Effector memory CD4-positive, alpha-beta T cell (primary cell): ENCODE data around the gene STK11IP.

ENCODE experiments used
- DNase-seq, 3 donors: peaks; one replicate each; pipeline ENCODE4 v3.0.0-alpha.2; 2020
- H3K27ac ChIP-seq: 2 replicates; pipeline ENCODE4 v1.7.0; 2013; ENCODE audit warnings: mild to moderate bottlenecking, low read length, moderate library complexity; ENCODE audit not compliant: insufficient read depth, poor library complexity, severe bottlenecking
- H3K27me3 ChIP-seq: replicated peaks from 2 replicates; pipeline ENCODE4 v1.7.0; 2013; ENCODE audit warnings: mild to moderate bottlenecking, low read length; ENCODE audit not compliant: insufficient read depth, control insufficient read depth, poor library complexity, severe bottlenecking
- H3K36me3 ChIP-seq: 2 replicates; pipeline ENCODE4 v1.7.0; 2013; ENCODE audit warnings: mild to moderate bottlenecking, low read length, moderate library complexity; ENCODE audit not compliant: control insufficient read depth, insufficient read depth
- H3K4me1 ChIP-seq: 2 replicates; pipeline ENCODE4 v1.7.0; 2013; ENCODE audit warnings: low read length, mild to moderate bottlenecking; ENCODE audit not compliant: control insufficient read depth, insufficient read depth, poor library complexity, severe bottlenecking
- H3K4me3 ChIP-seq: 2 replicates; pipeline ENCODE4 v1.7.0; 2013; ENCODE audit warnings: low read length, low read depth, mild to moderate bottlenecking; ENCODE audit not compliant: insufficient read depth, poor library complexity, severe bottlenecking
- H3K9me3 ChIP-seq: 2 replicates; pipeline ENCODE4 v1.7.0; 2013; ENCODE audit warnings: mild to moderate bottlenecking, low read length, moderate library complexity; ENCODE audit not compliant: control insufficient read depth

STK11IP gene

DNA sequence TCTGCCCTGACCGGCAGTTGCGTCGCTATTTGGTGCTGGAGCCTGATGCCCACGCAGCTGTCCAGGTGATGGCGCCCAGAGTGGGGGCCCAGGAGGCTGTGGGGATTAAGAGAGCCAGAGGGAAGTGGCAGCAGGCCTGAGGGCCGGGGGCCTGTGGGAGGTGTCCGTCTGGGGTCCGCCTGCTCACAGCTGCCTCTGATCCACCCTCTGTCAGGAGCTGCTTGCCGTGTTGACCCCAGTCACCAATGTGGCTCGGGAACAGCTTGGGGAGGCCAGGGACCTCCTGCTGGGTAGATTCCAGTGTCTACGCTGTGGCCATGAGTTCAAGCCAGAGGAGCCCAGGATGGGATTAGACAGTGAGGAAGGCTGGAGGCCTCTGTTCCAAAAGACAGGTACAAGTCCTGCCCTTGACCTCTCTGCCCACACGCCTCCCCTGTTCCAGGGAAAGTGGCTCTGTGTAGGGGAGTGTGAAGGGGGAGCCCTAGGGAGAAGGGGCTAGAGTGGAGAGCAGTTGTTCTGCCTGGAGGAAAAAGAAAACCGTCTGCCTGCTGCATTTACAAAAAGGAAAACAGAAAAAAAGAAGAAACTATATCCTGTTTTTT, 11.6 kb downstream of the STK11IP start:
- Histone ChIP-seq H3K9me3 (no peaks in the 10 kb centered on the region), H3K27ac (no peak overlapping the region), H3K36me3 (peaks cover 39% of the 10 kb centered on the region), H3K4me1 (no peaks in the 10 kb centered on the region), H3K4me3 (no peak overlapping the region), H3K27me3 (no peaks in the 10 kb centered on the region)
- DNase-seq: no peak

DNA sequence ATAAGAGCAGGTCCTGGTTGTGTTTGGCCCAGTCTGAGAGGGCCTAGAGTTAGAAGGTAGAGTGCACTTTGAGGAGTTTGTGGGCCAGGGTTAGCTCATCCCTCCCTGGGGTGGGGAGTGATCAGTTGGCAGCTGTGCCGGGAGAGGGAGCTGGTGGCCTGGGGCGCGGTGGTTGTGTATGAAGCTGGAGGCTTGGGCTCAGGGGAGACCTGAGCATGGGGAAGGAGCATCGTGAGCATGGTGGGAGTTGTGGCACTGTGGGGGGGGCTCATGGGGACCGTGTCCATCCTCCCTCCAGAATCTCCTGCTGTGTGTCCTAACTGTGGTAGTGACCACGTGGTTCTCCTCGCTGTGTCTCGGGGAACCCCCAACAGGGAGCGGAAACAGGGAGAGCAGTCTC, 13.6 kb downstream of the STK11IP start:
- Histone ChIP-seq H3K4me3 (no peak overlapping the region), H3K4me1 (no peaks in the 10 kb centered on the region), H3K27ac (no peak overlapping the region), H3K27me3 (no peaks in the 10 kb centered on the region), H3K9me3 (no peaks in the 10 kb centered on the region), H3K36me3 (peaks cover 36% of the 10 kb centered on the region)
- no peak for DNase-seq

DNA sequence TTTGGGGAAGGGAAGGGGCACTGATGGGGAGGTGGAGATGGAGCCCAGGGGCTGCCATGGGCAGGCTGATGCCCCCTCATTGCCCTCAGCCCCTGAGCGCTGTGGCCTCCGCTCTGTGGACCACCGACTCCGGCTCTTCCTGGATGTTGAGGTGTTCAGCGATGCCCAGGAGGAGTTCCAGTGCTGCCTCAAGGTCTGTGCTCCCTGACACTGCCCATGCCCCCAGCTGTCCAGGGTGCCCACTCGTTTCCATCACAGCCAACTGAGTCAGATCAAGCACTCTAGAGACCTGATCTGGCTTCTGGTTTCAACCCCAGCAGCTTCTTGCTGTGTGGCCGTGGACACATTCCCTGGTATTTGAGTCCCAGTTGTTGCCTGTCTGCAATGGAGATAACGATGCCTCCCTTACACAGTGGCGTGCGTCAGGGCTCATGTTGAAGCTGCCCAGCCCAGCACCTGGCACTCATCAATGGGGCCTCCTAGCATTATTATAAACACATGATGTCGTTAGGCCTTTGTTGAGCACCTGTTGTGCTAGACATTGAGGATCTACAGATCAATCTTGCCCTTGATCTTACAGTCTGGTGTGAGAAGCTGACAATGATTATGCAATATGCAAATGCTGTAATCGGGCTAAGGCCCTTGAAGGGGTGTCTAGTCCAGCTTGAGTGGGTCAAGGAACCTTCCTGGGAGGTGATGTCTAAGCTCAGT, 14.4 kb downstream of the STK11IP start:
- Histone ChIP-seq H3K36me3 (peaks cover 29% of the 10 kb centered on the region), H3K4me1 (no peaks in the 10 kb centered on the region), H3K4me3 (no peak overlapping the region), H3K27me3 (no peaks in the 10 kb centered on the region), H3K9me3 (no peaks in the 10 kb centered on the region), H3K27ac (no peak overlapping the region)
- DNase-seq: no peak

DNA sequence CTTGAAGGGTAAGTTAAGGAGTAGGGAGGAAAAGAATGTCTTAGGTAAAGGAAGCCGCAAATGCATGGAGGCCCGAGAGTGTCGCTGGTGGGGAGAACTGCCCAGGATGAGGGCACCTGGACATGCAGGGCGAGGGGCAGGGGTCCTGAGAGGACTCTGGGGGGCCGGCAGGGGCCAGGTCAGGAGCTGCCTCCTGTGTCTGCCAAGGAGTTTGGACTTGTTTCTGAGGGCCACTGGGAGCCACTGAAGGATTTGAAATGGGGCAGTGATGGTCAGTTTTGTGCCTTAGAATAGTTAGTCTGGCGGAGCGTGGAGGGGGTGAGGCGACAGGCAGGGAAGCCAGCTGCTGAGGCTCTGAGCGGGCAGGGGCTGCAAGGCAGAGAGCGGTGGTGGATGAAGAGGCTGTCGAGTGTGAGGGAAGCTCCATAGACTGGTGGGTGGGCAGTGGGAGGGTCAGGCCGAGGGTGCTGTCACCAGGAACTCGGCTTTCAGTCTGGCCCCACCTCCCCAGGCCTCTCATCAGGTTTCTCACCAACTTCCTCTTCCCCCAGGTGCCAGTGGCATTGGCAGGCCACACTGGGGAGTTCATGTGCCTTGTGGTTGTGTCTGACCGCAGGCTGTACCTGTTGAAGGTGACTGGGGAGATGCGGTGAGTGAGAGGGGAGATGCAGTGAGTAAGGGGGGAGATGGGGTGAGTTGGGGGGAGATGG, 15.1 kb downstream of the STK11IP start:
- H3K27ac ChIP-seq: no peak overlapping the region
- H3K9me3 ChIP-seq: no peaks in the 10 kb centered on the region
- no peaks in the 10 kb centered on the region for H3K27me3 ChIP-seq
- H3K4me1 ChIP-seq: no peaks in the 10 kb centered on the region
- H3K36me3 ChIP-seq: peaks cover 26% of the 10 kb centered on the region
- DNase-seq: peak in 1 of 3 donors; percentile 2
- no peak overlapping the region for H3K4me3 ChIP-seq

DNA sequence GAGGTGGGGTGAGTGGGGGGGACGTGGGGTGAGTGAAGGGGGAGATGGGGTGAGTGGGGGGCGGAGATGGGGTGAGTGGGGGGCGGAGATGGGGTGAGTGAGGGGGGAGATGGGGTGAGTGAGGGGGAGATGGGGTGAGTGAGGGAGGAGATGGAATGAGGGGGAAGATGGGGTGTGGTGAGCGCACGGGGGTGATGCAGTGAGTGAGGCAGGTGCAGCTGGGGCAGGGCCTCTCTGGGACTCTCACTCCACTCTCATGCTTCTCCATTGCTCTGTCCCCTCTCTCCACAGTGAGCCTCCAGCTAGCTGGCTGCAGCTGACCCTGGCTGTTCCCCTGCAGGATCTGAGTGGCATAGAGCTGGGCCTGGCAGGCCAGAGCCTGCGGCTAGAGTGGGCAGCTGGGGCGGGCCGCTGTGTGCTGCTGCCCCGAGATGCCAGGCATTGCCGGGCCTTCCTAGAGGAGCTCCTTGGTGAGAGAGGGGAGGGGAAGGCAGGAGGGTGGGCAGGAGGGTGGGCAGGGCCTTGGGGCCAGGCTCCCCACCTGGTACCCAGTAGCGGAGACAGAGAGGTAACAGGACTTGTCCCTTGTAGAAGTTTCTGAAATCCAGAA, 15.9 kb downstream of the STK11IP start:
- Histone ChIP-seq H3K9me3 (no peaks in the 10 kb centered on the region), H3K4me1 (no peaks in the 10 kb centered on the region), H3K4me3 (no peak overlapping the region), H3K27me3 (no peaks in the 10 kb centered on the region), H3K27ac (no peak overlapping the region), H3K36me3 (peaks cover 18% of the 10 kb centered on the region)
- no peak for DNase-seq

DNA sequence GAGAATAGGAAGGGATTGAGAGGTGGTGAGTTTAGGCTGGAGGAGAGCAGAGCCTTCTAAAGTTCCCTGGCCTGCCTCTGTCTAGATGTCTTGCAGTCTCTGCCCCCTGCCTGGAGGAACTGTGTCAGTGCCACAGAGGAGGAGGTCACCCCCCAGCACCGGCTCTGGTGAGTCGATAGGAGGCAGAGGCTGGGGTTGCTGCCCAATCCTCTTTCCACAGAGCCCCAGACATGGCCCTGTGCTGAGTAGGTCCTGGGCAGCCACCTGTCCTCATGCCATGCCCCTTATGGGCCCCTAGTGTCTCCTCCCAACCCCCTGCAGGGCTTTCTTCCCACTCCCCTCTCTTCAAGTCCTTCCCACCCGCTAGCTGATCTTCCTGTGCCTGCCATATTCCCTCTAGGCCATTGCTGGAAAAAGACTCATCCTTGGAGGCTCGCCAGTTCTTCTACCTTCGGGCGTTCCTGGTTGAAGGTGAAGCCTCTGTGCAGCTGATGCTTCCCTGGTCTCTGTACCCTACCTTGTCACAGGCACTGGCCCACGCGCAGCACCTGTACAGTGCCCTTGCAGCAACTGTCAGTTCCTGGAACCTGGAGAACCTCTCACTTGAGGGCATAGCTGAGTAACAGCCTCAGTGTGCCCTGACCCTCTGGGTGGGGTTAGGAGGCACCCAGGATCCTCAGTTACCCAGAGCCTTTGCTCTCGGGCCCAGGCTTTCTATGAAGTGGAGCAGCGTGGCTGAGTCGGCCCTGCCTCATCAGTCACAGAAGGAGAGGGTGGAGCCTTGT, 16.6 kb downstream of the STK11IP start:
- H3K9me3 ChIP-seq: no peaks in the 10 kb centered on the region
- DNase-seq: no peak

DNA sequence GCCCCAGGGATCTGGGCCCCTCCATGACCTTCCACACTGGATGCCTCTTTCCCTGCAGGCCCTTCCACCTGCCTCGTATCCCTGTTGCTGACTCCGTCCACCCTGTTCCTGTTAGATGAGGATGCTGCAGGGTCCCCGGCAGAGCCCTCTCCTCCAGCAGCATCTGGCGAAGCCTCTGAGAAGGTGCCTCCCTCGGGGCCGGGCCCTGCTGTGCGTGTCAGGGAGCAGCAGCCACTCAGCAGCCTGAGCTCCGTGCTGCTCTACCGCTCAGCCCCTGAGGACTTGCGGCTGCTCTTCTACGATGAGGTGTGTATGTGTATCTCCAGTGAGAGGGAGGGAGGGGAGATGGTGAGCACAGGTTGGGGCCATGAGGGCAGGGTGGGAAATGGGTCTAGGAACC, 17.4 kb downstream of the STK11IP start:
- Histone ChIP-seq H3K4me1 (no peaks in the 10 kb centered on the region), H3K27ac (no peak overlapping the region), H3K9me3 (no peaks in the 10 kb centered on the region), H3K27me3 (no peaks in the 10 kb centered on the region), H3K36me3 (peaks cover 10% of the 10 kb centered on the region), H3K4me3 (no peak overlapping the region)
- no peak for DNase-seq

More for the DNA sequence above, 16.6 kb downstream of the STK11IP start:
- H3K36me3 ChIP-seq: peaks cover 11% of the 10 kb centered on the region
- H3K4me3 ChIP-seq: no peak overlapping the region
- no peak overlapping the region for H3K27ac ChIP-seq
- H3K27me3 ChIP-seq: no peaks in the 10 kb centered on the region
- H3K4me1 ChIP-seq: no peaks in the 10 kb centered on the region

DNA sequence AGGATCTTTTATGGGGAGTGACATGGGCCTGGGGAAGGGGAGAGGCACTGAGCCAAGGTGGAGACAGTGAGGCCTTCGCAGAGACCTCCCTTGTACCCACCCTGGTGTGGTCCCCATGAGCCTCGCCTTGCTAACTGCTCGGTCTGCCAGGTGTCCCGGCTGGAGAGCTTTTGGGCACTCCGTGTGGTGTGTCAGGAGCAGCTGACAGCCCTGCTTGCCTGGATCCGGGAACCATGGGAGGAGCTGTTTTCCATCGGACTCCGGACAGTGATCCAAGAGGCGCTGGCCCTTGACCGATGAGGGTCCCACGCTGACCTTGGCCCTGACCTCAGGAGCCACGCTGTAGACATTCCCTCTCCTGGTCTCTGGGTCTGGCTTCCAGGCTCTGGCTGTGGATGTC, 18.2 kb downstream of the STK11IP start:
- Histone ChIP-seq H3K27ac (no peak overlapping the region), H3K4me3 (no peak overlapping the region), H3K27me3 (no peaks in the 10 kb centered on the region), H3K4me1 (no peaks in the 10 kb centered on the region), H3K9me3 (no peaks in the 10 kb centered on the region), H3K36me3 (peaks cover 10% of the 10 kb centered on the region)
- no peak for DNase-seq

DNA sequence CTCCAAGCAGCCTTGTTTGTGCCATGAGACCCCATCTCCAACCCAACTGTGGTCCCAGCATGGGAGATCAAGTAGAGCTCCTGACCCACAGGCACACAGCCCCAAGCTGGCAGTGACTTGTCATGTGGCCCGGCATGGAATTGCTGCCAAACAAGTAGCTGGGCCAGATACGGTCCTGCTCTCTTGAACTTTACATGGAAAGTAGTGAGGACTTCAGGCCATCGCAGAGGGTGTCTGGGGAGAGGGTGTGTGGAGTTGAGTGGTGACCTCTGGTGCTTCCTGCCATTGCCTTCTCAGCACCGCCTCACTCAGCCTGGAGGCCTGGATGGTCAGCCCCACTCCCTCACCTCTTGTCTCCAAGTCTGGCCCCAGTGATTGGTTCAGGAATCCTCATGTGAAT, 18.9 kb downstream of the STK11IP start:
- no peak overlapping the region for H3K27ac ChIP-seq
- H3K27me3 ChIP-seq: no peaks in the 10 kb centered on the region
- H3K36me3 ChIP-seq: peaks cover 10% of the 10 kb centered on the region
- DNase-seq: no peak
- H3K9me3 ChIP-seq: no peaks in the 10 kb centered on the region
- no peaks in the 10 kb centered on the region for H3K4me1 ChIP-seq
- H3K4me3 ChIP-seq: no peak overlapping the region
